ENCODE measurements around the gene VNN1. TPM values are rescaled to one million over a fixed set of nuclear protein-coding genes. Genes with fewer than 3 reads are reported as not detected.
A peak's percentile ranks its signal among the peaks of the same experiment; 100 is the strongest.
"Not testable (repeated sequence)": the region's sequence is repeated elsewhere in the genome, so short reads cannot be mapped to it uniquely, and the experiment has no call there.

The VNN1 gene
- total RNA-seq, 1 experiment from 2014 or later = 0.20 TPM

DNA sequence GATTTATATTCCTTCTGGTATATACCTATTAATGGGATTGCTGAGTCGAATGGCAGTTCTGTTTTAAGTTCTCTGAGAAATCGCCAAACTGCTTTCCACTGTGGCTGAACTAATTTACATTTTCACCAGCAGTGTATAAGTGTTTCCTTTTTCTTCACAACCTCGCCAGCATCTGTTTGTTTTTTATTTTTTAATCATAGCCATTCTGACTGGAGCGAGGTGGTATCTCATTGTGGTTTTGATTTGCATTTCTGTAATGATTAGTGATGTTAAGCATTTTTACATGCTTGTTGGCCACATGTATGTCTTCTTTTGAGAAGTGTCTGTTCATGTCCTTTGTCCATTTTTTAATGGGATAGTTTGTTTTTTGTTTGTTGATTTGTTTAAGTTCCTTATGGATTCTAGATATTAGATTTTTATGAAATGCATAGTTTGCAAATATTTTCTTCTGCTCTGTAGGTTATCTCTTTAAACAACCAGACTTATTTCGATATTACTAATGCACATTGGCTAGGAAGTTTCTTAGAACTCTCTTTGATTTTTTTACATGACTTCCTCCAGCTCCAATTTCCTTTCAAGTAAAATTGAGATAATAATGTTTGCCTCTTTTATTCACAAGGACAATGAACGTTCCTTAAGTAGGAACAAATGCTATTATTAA, 12.2 kb upstream of the VNN1 start:
- no peak for DNase-seq (ENCODE audit: low read depth)

DNA sequence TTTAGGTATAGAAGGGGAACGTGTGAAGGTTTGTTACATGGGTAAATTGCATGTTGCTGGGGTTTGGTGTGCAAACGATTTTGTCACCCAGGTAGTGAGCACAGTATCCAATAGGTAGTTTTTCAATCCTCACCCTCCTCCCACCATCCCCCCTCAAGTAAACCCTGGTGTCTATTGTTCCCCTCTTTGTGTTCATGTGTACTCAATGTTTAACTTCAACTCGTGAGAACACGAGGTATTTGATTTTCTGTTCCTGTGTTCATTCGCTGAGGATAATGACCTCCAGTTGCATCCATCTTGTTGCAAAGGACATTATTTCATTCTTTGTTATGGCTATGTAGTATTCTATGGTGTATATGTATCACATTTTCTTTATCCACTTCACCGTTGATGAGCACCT, 11.6 kb upstream of the VNN1 start:
- no peak for DNase-seq (ENCODE audit: low read depth)

DNA sequence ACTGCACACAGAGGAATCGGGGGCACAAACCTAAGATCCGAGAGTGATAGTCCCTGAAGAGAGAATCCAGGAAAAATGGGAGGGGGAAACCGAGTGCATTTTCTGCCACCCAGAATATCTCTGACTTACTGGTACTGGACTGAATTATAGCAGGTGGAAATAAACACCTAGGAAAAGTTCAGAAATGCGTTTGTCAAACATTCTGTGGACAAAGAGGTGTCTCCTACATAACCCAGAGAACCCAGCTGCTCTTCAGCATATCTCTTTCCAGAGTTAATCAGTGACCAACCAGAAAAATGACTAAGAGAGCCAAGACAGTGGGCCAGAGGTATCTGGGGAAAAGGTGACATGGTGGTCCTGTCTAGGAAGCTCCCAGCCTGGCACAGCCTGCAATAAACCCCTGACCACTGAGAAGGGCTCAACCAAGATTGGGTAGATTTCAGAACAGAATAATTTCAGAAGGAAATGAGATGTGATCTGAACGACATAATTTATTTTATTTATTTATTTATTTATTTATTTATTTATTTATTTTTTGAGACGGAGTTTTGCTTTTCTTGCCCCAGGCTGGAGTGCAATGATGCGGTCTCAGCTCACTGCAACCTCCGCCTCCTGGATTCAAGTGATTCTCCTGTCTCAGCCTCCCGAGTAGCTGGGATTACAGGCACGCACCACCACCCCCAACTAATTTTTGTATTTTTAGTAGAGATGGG, 6.0 kb upstream of the VNN1 start:
- no peak for DNase-seq (ENCODE audit: low read depth)

DNA sequence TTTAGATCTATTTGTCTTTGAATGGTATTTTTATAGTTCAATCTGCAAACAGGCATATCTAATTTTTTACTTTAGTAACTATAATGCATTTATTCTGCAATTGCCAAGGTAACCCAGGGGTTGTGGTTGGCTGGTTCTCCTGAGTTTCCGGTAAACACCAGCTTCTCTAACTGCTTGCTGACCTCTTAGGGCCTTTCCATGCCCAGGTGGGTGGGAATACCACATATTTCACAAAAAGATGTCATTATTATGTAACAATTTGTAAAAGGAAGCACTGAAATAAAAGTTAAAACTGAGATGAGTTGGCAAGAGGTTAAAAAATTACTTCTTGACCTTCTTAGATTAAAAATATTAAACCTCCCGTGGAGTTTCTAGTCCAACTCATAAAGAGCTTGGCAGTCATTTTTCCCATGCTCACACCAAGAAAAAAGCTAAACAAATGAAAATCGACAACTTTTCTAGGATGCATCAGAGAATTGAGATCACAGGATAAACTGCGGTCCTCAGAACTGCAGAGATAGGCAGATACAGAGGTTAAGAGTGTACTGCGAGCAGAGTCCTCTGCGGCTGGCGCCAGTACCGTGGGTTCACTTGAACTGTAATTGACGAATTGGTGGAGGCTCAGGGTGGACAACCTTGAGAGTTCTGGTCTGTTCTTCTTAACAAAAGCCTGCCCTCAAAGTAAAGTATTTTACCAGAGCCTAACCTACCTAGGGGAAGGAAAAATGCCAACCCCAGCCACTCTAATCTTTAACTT, 2.2 kb upstream of the VNN1 start:
- no peak for DNase-seq (ENCODE audit: low read depth)

DNA sequence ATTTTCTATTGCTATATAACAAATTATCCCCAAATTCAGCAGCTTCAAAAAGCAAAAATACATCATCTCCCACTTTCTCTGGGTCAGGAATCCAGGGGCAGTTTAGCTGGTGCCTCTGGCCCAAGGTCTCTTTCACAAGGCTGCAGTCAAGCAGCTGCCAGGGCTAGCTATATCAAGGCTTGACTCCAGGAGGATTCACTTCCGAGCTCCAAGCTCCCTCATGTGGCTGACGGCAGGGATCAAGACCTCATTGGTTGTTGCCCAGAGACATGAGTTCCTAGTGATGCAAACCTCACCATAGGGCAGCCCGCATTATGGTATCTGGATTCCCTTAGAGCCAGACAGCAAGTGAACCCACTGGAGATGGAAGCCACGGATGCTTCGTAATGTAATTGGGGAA, 1.3 kb upstream of the VNN1 start:
- DNase-seq (ENCODE audit: low read depth) = peak; percentile 76

DNA sequence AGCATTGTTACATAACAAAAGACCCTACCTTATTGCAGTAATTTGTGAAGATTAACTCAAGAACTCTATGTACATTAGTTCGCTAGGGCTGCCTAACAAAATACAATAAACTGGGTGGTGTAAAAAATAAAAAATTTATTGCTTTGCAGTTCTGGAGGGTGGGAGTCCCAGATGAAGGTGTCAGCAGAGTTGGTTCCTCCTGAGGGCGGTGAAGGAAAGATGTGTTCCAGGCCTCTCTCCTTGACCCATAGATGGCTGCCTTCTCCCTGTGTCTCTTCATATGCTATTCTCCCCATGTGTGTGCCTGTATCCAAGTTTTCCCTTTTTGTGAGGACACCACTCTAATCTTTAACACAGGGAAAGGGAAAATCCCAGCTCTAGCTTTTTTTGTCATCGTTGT, 305 bp upstream of the VNN1 start:
- no peak for DNase-seq (ENCODE audit: low read depth)

DNA sequence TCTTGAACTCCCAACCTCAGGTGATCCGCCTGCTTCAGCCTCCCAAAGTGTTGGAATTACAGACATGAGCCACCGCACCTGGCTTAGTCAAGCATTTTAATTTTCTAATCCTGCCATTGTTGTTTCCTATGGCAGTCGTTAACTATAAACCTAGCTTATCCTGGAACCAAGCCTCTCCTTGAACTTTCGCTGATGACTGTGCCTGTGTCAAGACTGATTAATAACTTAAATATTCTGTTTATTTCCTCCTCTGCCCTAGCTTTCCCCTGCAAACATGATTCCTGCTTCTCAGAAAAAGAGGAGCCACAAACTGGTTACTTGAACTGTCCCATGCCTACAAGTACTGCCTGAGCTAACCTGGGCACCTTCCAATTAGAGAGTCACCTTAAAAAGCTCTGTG, 1.5 kb downstream of the VNN1 start:
- peak; percentile 86 for DNase-seq (ENCODE audit: low read depth)

DNA sequence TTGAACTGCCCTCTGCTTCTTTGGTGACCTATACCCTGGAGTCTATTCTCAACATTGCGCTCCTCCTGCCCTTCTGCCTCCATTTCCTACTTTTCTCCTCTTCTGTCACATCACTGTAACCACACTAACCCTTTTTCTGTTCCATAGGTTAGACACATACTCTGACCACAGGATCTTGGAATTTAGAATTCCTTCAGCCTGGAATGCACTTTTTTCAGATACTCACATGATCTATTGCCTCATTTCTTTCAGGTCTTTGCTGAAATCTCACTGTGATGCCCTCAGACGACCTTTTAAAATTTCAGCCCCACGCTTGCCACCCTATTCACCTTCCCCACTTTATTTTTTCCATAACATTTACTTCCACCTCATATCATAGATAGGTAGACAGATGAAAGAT, 5.1 kb downstream of the VNN1 start:
- DNase-seq (ENCODE audit: low read depth) = no peak

DNA sequence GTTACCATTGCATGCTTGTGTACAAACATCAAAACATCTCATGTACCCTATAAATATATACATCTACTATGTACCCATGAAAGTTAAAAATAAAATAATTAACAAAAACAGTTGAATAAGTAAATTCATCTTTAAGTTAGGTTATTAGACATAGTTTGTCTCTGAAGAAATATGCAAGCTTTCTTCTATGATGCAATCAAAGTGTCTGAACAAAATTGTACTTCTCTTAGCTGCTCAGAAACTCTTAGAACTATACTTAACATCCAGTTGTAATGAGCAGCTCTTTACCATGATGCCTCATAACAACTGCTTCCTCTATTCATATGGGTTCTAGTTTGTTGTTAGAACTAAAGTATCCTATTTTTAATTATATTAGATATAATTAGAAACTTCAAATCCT, 5.9 kb downstream of the VNN1 start:
- no peak for DNase-seq (ENCODE audit: low read depth)

DNA sequence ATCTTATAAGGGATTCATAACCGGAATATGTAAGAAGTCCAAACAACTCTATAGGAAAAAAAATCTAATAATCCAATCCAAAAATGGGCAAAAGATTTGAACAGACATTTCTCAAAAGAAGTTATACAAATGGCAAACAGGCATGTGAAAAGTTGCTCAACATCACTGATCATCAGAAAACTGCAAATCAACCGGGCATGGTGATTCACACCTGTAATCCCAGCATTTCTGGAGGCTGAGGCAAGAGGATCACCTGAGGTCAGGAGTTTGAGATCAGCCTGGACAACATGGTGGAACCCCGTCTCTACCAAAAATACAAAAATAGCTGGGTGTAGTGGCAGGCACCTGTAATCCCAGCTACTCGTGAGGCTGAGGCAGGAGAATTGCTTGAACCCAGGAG, 7.1 kb downstream of the VNN1 start:
- DNase-seq (ENCODE audit: low read depth) = not testable (repeated sequence)

DNA sequence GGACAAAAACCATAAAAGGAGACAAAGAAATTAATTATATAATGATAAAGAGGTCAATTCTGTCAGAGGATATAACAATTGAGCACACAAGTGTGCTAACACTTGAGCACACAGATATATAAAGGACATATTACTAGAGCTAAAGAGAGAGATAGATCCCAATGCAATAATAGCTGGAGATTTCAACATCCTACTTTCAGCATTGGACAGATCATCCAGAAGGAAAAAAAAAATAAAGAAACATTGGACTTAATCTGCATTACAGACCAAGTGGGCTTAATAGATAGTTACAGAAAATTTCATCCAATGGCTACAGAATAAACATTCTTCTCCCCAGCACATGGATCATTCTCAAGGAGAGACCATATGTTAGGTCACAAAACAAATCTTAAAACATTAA, 9.9 kb downstream of the VNN1 start:
- no peak for DNase-seq (ENCODE audit: low read depth)

DNA sequence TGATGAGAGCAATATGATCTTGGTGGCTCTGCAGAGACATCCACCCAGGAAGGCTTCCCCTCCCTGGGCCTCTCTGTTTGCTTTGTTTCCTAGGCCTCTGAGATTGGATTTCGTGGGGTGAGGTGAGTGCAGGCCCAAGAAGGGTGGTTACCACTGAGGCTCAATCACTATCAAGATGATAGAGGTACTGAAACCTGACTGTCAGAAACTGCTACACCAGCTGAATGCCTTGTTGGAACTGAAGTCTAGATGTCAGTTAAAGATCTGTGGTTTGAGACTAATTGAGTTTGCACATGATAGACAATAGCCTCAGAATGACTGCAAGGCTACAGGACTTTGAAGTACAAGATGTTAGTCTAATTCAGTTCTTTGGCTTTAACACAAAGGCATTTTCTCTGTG, 15.2 kb downstream of the VNN1 start:
- no peak for DNase-seq (ENCODE audit: low read depth)

DNA sequence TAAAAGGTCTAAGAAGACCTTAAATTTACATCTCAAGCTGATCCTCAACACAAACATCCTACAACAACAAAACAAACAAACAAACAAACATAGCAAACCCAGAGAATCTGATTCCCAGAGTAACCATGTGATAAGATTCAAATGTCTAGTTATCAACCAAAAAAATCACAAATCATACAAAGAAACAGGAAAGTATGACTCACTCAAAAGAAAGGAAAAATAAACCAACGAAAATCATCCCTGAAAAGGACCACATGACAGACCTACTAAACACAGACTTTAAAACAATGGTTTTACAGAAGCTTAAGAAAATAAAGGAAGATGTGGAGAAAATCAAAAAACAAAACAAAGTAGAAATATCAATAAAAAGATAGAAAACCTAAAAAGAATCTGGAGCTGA, 18.1 kb downstream of the VNN1 start:
- DNase-seq (ENCODE audit: low read depth) = peak; percentile 43

DNA sequence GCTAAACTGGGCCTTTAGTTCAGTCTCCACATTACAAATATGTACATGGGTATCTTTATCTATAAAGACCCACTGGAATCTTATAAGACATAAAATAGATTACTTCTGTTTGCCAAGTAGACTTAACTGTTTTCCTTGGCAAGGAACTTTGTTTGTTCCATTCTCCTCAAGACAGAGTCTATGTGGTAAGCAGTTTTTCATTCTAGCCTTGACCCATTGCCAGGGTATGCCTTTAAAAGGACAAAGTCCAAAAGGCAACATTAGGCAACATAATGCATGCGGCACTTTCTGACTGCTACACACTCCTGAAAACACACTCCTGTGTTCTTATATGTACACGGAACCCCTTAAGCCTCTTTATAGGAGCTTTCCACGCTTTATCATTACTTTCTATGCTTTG, 20.4 kb downstream of the VNN1 start:
- no peak for DNase-seq (ENCODE audit: low read depth)

DNA sequence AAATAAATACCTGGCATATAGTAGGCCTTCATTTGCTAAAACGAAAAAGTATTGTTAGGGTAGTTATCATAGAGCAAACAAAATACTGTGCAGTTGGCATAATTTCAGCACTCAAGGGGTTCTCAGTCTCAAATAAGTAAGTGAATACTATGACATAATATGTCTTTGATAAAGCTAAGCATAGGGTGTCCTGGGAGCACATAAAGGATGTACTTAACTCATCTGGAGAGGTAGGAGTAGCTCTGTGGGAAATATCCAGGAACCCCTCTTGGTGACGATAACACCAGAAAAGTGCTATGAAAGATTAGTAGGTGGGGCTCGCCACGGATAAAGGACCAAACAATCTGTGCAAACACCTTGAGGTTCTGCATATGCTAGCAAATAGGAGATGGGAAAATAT, 23.2 kb downstream of the VNN1 start:
- no peak for DNase-seq (ENCODE audit: low read depth)

DNA sequence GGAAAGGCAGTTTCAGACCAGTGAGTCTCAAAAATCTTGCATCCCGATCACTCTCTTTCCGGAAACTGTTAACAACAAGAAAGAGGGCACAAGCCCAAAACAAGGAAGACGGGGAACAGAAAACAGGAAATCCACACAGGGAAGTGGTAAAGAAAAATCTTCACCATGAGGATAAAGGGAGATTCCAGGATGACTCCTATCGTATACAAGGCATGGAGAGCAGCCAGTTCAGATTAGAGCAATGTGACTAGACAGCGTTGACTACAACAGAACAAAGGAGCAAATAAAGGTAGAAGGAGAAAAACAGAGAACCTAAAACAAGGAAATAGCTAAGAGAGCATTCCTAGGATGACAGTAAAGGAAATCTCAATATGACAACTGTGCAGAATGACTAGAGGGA, 26.5 kb downstream of the VNN1 start:
- DNase-seq (ENCODE audit: low read depth) = peak; percentile 83

DNA sequence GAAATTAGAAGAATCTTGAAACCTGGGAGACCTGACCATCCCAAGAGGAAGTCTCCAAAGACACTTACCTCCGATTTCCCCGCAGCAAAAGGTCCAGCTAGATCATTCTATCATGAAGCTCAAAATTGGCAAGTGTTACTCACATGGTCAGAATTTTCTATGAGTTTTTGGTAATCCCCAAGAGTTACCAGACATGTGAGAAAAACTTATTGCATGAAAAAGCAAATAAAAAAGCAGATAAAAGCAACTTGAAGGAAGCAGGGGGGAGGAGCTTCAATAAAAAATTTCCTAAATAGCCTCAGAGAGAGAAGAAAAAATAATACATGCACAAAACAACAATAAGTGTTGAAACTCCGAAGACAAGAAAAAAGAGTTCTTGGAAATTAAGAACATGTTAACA, 27.3 kb downstream of the VNN1 start:
- no peak for DNase-seq (ENCODE audit: low read depth)

DNA sequence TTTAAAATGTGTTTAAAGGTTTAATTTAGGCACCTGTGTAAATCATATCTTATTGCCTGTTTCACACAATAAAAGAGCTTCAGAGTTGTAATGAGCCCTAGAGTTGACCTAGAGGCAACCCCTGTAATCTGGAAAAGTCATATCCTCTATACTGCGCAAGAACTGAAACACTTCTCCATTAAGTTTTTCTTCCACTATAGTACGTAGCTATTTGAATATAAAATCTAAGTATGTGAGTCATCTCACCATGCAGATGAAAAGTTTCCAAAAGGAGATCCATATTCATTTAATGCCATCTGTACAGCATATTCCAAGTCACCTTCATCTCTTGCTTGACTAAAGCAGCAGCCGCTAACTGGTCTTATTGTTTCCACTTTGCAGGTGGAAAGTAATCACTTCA, 28.8 kb downstream of the VNN1 start:
- no peak for DNase-seq (ENCODE audit: low read depth)

DNA sequence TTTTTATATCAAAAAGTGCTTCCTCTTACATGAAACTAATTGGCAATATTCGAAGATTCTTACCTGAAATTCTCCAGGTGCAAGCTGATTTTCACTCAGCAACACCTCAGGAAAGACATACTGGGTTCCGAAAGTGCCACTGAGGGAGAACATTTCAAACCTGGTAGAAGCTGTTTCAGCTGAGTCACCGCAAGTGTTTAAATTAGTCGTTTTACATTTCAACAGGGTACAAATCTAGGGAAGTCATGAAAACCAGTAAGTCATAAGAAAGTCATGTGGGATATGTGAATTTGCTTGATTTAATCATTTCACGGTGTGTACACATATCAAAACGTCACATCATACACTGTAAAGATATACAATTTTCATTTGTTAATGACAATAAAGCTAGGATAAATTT, 29.6 kb downstream of the VNN1 start:
- DNase-seq (ENCODE audit: low read depth) = peak; percentile 17

DNA sequence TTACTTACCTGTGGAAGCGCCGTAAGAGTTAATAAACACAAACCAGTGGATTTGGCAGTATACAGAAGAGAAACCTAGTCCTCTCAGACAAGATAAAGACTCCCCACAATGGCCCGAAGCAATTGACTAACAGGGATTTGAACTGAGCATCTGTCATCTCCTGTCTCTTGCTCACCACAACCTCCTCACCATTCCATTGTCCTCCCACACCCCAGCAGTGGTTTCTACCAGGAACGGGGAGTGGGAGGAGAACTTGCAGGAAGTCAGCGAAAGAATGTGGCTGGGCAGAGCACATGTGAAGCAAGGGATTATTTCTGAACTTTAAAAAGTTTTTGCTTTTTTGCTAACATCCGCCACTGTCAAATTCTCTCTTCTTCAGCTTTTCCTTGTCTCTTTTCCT, 30.3 kb downstream of the VNN1 start:
- peak; percentile 91 for DNase-seq (ENCODE audit: low read depth)

DNA sequence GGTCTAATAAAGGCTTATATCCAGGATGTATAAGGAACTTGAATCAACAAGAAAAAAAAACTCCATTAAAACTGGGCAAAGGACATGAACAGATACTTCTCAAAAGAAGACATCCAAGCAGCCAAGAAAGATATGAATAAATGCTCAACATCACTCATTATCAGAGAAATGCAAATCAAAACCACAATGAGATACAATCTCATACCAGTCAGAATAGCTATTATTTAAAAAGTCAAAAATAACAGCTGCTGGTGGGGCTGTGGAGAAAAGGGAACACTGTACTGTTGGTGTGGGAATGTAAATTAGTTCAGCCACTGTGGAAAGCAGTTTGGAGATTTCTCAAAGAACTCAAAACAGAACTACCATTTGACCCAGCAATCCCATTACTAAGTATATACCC, 34.8 kb downstream of the VNN1 start:
- DNase-seq (ENCODE audit: low read depth) = peak; percentile 18

DNA sequence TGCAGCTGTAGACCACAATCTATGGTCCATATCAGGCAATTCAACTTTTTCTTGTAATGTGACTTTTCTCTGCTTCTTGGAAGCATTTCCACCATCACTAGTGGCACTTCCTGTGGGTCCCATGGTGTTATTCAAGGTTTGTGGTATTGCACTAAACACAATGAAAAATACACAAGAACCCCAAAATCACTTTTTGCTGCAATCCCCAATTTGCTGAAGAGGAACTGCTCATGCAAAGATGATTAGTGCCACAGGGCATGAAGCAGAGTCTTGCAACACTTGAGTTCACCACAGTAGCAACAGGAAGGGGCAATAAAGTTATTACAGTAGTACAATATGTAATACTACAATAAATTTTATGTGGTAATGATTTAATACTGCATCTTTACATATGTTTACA, 38.1 kb downstream of the VNN1 start:
- DNase-seq (ENCODE audit: low read depth) = peak; percentile 24

DNA sequence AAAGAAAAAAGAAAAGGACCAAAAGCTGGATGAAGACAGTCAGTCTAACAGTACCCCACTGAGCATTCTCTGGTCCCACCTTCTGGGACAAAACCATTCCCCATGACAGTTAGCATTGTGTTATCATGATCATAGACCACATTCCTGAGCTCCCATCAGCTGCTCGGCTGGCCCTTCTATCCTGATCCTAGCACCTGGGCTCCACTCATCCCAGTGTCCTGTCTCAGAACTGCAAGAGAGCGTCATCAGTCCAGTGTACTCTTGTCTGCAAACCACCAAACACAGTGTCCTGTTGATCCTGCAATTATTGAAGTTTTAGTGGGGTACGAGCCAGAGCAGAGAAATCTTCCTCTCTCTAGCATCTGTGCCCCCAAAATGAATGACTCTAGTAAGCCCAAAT, 38.9 kb downstream of the VNN1 start:
- no peak for DNase-seq (ENCODE audit: low read depth)

Measured in M059J (cell line).